ENCODE data around the gene SLC5A9.

- TF ChIP-seq EP300 (IDR thresholded peaks at IDR 0.05) (no peak), CTCF (IDR thresholded peaks at IDR 0.05) (no peak)
Observed at GRCh38 chr1:48232722-48233121, 10.2 kb downstream of the SLC5A9 start.

Data from upper lobe of left lung (tissue), 4 donors.